OCI-LY7 (cell line): ENCODE data around the gene PFDN1. TPM values are rescaled to one million over a fixed set of nuclear protein-coding genes. Genes with fewer than 3 reads are reported as not detected.

Source experiments
- BruUV-seq: library from RNA; stranded (reverse); fragments of 400-500 nt; replicated peaks from 2 replicates; lab custom pipeline; 2021; lab: Mats Ljungman, UMichigan
- CTCF ChIA-PET: fragments of 300-600 bp; sonication (Branson Sonifier 250); formaldehyde crosslinking; loops from one replicate; lab custom pipeline; 2022; ENCODE audit warnings: antibody characterized with exemption; ENCODE audit not compliant: unreplicated experiment; lab: Charles Lee
- POLR2A ChIA-PET: fragments of 300-600 bp; sonication (Branson Sonifier 250); formaldehyde crosslinking; loops from one replicate; lab custom pipeline; 2022; ENCODE audit warnings: antibody characterized with exemption; lab: Charles Lee
- DNase-seq: peaks from one replicate; pipeline ENCODE4 v3.0.0-alpha.2; 2015; ENCODE audit warnings: low spot score
- H2AFZ ChIP-seq: fragments of 200-600 bp; sonication (generic), shearing (Covaris generic); 2 replicates; pipeline ENCODE4 v1.6.1; 2014; ENCODE audit warnings: mild to moderate bottlenecking, antibody characterized with exemption, low read length, moderate library complexity
- H3K27ac ChIP-seq: fragments of 200-600 bp; sonication (generic); 2 replicates; pipeline ENCODE4 v1.5.1; 2014; ENCODE audit warnings: mixed run types, low read depth, mild to moderate bottlenecking, moderate library complexity, low read length, inconsistent platforms; ENCODE audit not compliant: poor library complexity, severe bottlenecking
- H3K36me3 ChIP-seq: fragments of 200-600 bp; sonication (generic); 2 replicates; pipeline ENCODE4 v1.6.1; 2014; ENCODE audit warnings: mild to moderate bottlenecking, antibody characterized with exemption, low read length, moderate library complexity, mixed read lengths; ENCODE audit not compliant: insufficient read depth
- H3K4me1 ChIP-seq: fragments of 200-600 bp; sonication (generic); 2 replicates; pipeline ENCODE4 v1.5.1; 2014; ENCODE audit warnings: mild to moderate bottlenecking, low read length; ENCODE audit not compliant: insufficient read depth, poor library complexity, severe bottlenecking
- H3K4me2 ChIP-seq: fragments of 200-600 bp; sonication (generic); 2 replicates; pipeline ENCODE4 v1.6.1; 2014; ENCODE audit warnings: mild to moderate bottlenecking, low read length
- H3K4me3 ChIP-seq: fragments of 200-600 bp; sonication (generic); 2 replicates; pipeline ENCODE4 v1.5.1; 2014; ENCODE audit warnings: mild to moderate bottlenecking, low read depth, low read length; ENCODE audit not compliant: poor library complexity, severe bottlenecking
- H3K79me2 ChIP-seq: fragments of 200-600 bp; sonication (generic); 2 replicates; pipeline ENCODE4 v1.6.1; 2016; ENCODE audit warnings: low read depth, mild to moderate bottlenecking, low read length, moderate library complexity, mixed read lengths; ENCODE audit not compliant: insufficient read depth
- H3K9me2 ChIP-seq: fragments of 200-600 bp; sonication (generic); 2 replicates; pipeline ENCODE4 v1.6.1; 2016; ENCODE audit warnings: mild to moderate bottlenecking, low read length, mixed read lengths; ENCODE audit not compliant: insufficient read depth
- H3K9me3 ChIP-seq: fragments of 200-600 bp; sonication (generic); 2 replicates; pipeline ENCODE4 v1.6.1; 2014; ENCODE audit warnings: mild to moderate bottlenecking, mixed run types, low read length, mixed read lengths
- H4K20me1 ChIP-seq: fragments of 200-600 bp; sonication (generic); 2 replicates; pipeline ENCODE4 v1.6.1; 2014; ENCODE audit warnings: mild to moderate bottlenecking, antibody characterized with exemption, low read length, moderate library complexity, mixed read lengths; ENCODE audit not compliant: insufficient read depth
- CTCF ChIP-seq: fragments of 200-600 bp; sonication (generic); conservative IDR thresholded peaks from 2 replicates; pipeline ENCODE4 v1.5.1; 2014; ENCODE audit warnings: mild to moderate bottlenecking, antibody characterized with exemption, low read length, moderate library complexity, mixed read lengths
- EZH2phosphoT487 ChIP-seq: fragments of 200-600 bp; sonication (generic); IDR thresholded peaks from 2 replicates; pipeline ENCODE4 v1.6.1; 2018; ENCODE audit warnings: low read depth, borderline replicate concordance, mild to moderate bottlenecking, mixed run types, antibody characterized with exemption, low read length, moderate library complexity, mixed read lengths
- intact Hi-C: fragments of 100-400 bp; cut with micrococcal nuclease; formaldehyde crosslinking; loops from one replicate; pipeline ENCODE4 v1.10.0; 2022; ENCODE audit not compliant: unreplicated experiment
- total RNA-seq, 2 experiments: library from RNA; depleted of rRNA in 1 of 2; stranded (reverse); fragments of >200 nt in 1 of 2; shearing (Covaris generic) in 1 of 2; gene quantifications; 2 replicates each; pipeline ENCODE4 v1.2.3, GENCODE V29; 2014 to 2022

PFDN1 gene
- total RNA-seq, 2 experiments from 2014 or later: 51.3 to 73.9 TPM

DNA sequence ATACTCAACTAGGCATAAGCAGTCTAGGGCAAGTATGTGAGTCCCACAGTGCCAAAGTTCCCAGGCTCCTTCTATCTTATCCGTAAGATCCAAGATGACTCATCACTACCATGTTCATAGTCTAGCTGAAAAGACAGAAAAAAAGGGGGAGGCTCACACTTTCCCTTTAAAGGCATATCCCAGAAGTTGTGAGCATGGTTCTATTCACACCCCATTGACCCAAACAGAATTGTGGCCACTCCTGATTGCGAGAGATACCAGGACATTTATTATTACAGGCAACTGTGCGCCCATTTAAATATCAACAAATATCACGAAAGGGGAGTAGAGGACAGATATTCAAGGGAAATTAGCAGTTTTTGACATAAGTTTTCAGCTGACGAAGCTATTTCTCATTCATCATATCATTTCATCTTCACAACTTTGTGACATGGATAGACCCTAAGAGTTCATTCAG, 8.1 kb upstream of the PFDN1 start:
- no peak for DNase-seq
- no peaks in the 10 kb centered on the region for H4K20me1 ChIP-seq
- POLR2A ChIA-PET: interaction anchor here (0.6 to 1.5 kb wide), 3 partner anchors 13 to 35 kb away, joined by 4 to 5 read pairs (median 4); partner anchors contain the start of gene HBEGF
- H3K27ac ChIP-seq: no peak overlapping the region
- BruUV-seq: no TSS peak
- CTCF ChIA-PET: no interaction called here
- no peaks in the 10 kb centered on the region for H3K79me2 ChIP-seq
- H3K36me3 ChIP-seq: no peaks in the 10 kb centered on the region
- no peak for TF ChIP-seq EZH2phosphoT487
- no peak for TF ChIP-seq CTCF
- H3K9me2 ChIP-seq: no peaks in the 10 kb centered on the region
- H2AFZ ChIP-seq: no peak overlapping the region
- H3K4me1 ChIP-seq: no peaks in the 10 kb centered on the region
- H3K4me2 ChIP-seq: no peak overlapping the region
- H3K4me3 ChIP-seq: no peak overlapping the region
- intact Hi-C loops: no loop called here
- no peaks in the 10 kb centered on the region for H3K9me3 ChIP-seq

DNA sequence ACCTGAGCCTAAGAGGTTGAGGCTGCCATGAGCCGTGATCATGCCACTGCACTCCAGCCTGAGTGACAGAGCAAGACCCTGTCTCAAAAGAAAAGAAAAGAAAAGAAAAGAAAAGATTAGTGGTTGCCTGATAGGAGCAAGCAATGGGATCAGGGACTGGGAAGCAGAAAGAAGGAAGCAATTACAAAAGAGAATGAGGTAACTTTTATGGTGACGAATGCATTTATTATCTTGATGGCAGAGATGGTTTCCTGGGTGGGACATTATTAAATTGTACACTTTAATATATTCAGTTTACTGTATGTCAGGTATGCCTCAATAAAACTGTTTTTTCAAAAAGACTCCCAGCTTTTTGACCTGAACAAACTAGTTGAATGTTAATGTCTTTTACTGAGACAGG, 7.5 kb upstream of the PFDN1 start:
- Histone ChIP-seq H3K79me2 (no peaks in the 10 kb centered on the region), H4K20me1 (no peaks in the 10 kb centered on the region), H3K27ac (no peak overlapping the region), H3K4me1 (no peaks in the 10 kb centered on the region), H3K36me3 (no peaks in the 10 kb centered on the region), H2AFZ (no peak overlapping the region), H3K4me3 (no peak overlapping the region), H3K9me2 (no peaks in the 10 kb centered on the region), H3K9me3 (no peaks in the 10 kb centered on the region), H3K4me2 (no peak overlapping the region)
- intact Hi-C loops: no loop called here
- CTCF ChIA-PET: no interaction called here
- no TSS peak for BruUV-seq
- POLR2A ChIA-PET: interaction anchor here (0.5 kb wide), 1 partner anchor 10 kb away, joined by 6 read pairs; no protein-coding TSS in a partner anchor
- DNase-seq: no peak
- TF ChIP-seq CTCF: no peak
- no peak for TF ChIP-seq EZH2phosphoT487

- no peaks in the 10 kb centered on the region for H3K9me2 ChIP-seq
- H3K4me3 ChIP-seq: no peak overlapping the region
- H3K36me3 ChIP-seq: no peaks in the 10 kb centered on the region
- DNase-seq: no peak
- BruUV-seq: no TSS peak
- TF ChIP-seq EZH2phosphoT487: no peak
- TF ChIP-seq CTCF: no peak
- no peaks in the 10 kb centered on the region for H3K79me2 ChIP-seq
- no peak overlapping the region for H2AFZ ChIP-seq
- no peak overlapping the region for H3K4me2 ChIP-seq
- intact Hi-C loops: no loop called here
- no peaks in the 10 kb centered on the region for H4K20me1 ChIP-seq
- no peak overlapping the region for H3K27ac ChIP-seq
- H3K9me3 ChIP-seq: no peaks in the 10 kb centered on the region
- POLR2A ChIA-PET: no interaction called here
- CTCF ChIA-PET: no interaction called here
- no peaks in the 10 kb centered on the region for H3K4me1 ChIP-seq
These were observed 6.9 kb upstream of the PFDN1 start for GRCh38 chr5:140309706-140310249.
